Stimulated activated CD8-positive, alpha-beta memory T cell treated with anti-CD3 and anti-CD28 coated beads, Interleukin-12 subunit alpha, Interleukin-12 subunit beta, amount 100 ng/mL, for 24 hours (primary cell): ENCODE measurements around the gene NMNAT3.

ENCODE experiments used
- DNase-seq: peaks from one replicate; pipeline ENCODE4 v3.0.0-alpha.2; 2020; ENCODE audit errors: extremely low read depth

NMNAT3 gene

DNA sequence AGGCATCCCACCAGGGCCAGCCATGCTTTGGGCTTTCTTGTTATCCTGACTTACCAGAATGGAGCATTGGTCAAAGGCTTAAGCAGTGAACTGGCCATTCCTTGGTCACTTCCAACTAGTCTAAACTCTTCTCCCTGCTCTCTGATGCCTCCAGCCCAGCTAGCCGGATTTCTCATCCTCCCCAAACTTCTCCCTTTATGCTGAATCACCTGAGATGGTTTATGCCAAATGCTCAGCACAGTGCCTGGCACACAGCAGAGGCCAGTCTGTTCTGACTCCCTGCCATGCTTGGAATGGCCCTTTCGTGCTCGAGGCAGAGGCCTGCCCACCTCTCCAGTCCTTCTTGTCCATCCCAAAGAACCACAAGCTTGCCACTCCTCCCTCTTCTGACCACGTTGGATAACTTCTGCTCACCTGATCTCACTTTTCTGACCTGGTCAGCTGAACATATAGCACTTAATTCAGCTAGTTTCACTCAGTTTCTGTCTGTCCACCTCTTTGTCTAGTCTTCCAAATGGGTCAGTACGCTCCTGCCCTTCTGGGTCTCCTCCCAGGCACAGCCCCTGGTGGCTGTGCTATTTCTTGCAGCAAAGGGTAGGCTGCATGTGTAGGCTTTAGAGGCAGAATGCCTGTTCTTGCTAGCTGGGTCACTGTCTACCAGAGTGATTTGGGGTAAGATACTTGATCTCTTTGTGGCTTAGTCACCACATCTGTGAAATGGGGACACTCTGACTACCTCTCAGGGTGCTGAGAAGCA, 136.1 kb downstream of the NMNAT3 start:
- no peak for DNase-seq

DNA sequence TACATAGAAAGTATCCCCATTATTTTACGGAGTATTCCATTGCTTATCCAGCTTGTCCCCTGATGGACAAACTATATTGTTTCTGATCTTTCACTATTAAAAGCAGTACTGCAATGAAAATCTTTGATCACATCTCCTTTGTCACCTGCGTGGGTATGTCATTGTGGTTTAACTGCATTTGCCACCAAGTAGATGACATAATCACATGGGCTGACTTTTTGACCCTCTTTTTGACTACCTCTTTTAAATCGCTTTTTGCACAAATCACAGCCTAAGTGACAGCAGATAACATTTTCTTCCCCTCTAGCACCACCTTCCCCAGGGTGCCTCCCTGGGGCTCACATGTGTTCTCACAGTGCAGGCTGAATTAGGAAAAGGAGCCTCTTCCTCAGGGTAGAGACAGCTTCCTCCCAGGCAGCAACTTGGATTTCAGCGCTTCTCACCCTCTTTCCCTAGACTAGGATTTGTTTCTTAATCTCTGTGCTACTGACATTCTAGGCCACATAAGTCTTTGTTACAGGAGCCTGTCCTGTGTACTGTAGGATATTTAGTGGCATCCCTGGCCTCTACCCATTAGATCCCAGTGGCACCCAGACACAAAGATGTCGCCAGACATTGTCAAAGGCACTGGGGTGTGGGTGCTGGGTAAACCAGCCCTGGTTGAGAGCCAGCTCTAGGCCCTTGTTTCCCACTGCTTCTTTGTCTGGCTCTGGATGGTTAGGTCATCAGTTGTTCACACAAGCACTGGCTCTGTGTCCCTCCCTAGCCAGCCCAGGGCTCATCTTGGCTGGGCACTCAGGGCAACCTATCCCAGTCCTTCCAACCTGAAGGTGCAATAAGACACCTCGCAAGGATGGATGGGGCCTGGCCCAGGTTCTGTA, 136.9 kb downstream of the NMNAT3 start:
- DNase-seq = no peak

DNA sequence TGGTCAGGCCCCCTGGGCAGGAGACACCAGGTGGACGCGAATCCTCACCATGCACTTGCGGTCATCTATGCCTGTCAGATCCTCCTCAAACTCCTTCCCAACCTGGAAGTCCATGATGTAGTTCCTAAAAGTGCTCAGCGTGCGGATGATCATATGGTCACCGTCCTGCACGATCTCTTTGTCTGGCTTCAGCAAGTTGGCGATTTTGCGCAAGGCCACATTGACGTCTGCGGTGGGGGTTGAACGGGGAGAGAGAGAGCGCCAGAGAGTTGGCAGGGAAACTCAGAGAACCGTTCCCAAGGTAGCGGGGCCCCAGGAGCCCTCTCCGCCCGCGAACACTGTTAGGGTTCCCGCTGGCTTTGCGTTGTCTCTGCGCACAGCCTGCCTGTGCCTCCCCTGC, 139.0 kb downstream of the NMNAT3 start:
- no peak for DNase-seq

DNA sequence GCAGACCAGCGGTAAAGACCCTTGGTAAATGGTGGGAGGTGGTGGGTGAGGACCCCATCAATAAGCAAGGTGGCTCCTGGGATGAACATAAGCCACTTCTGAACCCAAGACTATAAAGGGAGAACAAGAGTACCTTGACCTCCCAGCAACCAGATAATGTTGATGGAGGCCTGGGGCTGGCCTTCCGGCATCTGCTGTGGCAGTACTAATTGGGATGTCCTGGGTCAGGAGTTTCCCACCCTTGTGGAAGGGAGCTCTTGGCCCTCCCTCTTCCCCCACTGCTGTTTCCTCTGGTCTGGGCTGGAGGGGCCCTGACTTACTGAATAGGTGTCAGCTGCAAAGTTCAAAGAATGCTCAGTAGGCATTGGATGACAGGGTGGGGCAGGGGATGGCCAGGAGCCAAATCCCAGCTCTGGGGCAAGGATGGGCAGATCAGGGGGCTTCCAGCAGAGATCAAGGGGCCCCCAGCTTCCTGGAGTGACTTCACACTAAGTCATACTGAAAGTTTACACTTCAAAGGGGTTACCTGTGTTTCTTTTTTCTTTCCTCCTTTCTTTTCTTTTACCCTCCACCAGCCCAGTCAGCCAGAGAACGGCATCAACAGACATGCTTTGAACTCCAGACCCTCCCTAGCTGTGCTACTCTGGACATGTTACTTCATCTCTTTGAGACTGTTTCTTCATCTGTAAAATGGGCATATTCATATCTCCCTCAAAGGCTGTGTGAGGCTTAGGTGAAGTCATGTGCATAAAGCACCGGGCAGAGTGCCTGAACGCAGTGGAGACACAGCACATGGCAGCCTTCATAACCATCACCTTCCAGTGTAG, 139.8 kb downstream of the NMNAT3 start:
- no peak for DNase-seq

DNA sequence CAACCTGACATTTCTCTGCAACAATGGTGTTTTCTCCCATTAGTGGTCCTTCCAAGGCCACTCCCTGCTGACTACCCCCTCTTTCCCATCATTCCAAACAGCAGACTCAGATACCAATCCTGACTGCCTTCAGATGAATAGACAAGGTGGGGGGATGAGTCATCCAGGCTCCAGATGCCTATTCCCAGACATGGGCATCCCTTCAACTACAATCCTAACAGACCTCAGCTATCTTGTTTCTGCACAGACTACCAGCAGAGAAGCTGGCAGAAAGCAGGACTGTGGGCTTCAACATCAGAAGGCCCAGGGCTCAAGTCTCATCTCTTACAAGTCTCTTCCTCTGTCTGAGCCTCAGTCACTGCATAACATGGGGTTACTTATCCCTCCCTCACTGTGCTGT, 140.4 kb downstream of the NMNAT3 start:
- DNase-seq = no peak

DNA sequence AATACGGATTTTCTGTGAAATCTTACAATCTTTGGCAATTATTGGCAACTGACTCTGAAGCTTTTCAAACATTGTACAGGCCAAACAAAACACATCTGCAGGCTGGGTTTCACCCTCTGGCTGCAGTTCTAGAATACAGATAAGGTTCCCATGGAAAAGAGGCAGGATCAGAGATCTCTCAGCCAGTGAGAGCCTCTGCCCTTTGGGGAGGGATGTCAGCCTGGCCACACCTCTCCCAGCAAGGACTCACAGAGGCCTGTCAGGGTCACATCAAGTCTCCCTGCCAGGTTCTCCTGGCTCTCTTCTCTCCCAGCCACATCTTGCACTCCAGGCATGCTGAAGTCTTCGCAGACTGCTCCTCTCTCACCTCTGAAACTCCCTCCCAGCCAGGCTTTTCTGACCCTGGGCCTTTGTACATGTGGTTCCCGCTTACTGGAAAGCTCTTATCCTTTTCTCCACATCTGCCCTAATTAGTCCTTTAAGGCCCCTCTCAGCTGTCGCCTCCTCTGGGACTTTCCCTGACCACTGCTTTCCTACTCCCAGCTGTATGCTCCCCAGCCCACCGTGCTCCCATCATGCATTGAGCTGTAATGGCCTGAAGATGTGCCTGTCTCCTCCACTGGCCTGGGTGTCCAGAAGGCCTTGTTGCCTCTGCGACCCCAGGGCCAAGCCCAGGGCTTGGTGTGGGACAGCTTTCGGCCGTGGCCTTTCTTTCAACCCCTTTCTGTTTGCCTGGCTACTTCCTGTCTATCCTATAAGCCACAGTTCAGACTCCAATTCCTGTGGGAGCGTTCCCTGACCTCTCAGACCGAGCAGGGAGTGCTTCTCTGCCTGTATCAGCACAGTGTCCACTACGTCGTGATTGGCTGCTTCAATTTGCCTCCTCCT, 142.5 kb downstream of the NMNAT3 start:
- no peak for DNase-seq

DNA sequence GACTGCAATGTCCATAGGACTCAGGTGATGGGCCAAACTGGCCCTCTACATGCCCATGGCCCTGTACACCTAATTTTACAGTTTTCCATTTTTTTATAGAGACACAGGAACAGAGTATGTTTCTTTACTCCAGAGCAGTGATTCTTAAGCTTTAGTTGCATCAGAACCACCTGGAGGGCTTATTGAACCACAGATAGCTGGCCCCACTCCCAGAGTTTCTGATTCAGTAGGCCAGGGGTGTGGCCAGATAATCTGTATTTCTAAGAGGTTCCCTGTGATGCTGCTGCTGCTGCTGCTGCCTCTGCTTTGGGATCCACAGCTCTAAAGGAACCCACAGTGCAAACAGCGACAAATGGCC, 143.3 kb downstream of the NMNAT3 start:
- DNase-seq = no peak

DNA sequence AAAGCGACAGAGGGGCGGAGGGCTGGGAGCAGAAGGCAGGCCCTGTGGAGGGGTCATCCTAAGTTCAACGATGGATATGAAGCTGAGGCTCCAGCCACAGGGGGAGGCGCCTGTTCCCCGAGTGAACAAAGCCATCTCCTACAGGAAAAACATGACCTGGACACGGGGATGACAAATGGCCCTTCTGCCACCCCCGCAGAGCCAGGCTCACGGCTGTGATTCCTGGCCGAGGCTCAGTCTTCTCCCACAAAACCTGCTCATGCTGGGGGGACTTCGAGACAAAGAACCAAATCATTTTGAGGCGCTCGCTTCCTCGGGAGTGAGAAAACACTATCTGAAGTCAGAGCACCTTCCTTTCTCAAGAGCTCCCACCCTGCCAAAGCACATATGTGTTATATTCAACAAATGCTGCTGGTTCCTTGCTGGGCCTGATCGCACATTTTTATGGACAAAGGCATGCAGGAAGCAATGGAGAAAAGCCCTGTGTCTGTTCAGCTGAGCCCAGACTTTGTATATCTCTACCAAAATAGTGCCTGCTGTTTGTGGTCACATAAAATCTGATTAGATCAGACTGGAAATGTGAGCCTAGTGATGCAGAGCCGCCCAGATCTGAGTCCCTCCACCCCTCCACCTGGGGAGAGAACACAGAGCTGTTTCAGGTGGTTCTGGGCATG, 143.9 kb downstream of the NMNAT3 start:
- no peak for DNase-seq

DNA sequence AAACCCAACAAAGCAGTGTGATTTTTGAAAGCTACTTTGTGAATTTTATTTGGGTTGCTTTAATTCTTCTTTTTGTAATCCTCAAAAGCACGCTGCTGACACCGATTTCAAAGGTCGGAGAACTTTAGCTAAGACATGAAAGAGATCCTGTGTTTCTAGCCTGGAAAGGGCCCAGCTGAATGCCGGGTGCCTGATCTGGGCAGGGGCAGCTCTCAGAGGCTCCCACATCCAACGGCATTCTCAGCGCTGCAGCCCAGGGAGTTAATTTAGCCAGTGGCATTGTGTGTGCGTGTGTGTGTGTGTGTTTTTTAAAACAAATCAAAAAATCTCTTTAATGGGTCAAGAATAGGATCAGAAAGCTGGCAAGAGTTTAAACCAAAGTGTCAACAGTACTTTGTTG, 144.8 kb downstream of the NMNAT3 start:
- no peak for DNase-seq

DNA sequence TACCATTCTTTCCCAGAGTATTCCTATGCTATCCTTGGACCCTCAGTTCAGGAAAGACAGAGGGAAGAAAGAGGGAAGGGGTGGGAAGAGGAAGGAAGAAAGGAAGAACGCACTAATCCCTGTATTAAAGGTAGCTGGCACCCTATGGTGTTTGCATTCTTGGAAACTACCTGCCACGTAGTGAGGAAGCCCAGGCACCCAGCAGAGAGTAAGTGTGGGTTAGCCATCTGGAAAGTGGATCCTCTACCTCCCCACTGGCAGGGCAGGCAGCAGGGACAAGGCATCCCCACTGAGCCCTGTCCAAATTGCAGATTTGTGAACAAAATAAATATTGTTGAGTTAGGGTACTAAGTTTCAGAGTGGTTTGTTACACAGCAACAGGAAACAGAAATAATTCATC, 147.1 kb downstream of the NMNAT3 start:
- DNase-seq = no peak

DNA sequence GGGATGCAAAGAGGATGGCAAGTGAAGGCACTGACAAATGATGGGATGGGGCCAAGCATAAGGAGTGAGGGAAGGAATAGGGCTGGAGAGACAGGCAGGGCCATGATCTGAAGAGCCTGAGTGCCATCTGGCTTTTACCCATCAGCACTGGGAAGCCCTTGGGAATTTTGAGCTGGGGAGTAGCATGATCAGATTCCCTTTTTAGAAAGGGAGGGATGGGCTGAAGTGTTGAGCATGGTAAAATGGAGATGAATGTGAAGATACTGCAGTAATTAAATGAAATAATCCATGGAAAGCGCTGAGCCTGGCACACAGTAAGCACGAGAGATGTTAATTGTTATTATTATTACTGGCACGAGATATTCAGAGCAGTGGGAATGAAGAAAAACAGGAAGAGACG, 148.1 kb downstream of the NMNAT3 start:
- no peak for DNase-seq

DNA sequence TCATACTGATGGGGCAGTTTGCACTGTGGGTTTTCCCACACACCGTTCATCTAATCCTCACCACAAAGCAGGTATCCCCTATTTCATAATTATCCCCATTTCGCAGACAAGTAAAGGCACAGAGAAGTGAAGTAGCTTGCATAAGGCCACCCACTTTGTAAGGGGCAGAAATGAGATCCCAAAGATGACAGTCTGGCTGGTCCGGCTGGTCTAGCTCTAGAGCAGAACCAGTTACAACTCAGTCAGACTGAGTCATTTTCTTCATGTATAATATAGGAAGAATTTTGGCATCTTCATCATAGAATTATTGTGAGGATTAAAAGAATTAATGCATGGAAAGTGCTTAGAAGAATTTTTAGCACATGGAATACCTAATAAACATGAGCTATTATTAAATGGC, 148.8 kb downstream of the NMNAT3 start:
- no peak for DNase-seq

DNA sequence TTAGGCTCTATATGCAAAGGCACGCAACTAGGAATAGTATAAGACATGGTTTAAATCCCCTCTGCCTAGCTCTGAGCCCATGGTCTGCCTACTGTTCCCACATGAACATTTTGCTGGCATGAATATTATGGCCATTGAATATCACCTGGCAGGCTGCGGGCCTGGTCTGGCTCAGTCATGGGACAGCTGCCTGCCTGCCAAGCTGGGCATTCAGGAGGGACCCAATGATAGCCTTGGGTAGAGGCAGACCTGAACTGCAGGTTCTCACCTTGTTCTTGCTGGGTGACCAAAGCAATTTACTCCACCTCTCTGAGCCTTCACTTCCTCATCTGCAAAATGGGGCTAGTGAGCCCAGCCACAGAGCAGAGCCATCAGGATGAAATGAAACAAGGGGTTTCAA, 149.5 kb downstream of the NMNAT3 start:
- no peak for DNase-seq

DNA sequence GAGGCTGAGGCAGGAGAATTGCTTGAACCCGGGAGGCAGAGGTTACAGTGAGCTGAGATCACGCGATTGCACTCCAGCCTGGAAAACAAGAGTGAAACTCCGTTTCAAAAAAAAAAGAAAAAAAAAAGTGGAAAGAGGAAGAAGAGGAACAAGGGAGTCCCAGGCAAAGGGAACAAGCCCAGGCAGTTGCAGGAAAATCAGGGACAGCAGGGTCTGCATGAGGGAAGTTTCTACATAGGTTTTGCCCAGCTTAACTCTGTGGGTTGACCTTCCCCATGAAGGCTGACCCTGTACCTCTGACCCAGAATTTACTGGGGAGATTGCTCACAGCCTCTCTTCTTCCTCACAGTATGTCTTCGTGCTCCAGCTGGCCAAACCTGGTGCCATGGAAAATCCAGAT, 150.5 kb downstream of the NMNAT3 start:
- no peak for DNase-seq

DNA sequence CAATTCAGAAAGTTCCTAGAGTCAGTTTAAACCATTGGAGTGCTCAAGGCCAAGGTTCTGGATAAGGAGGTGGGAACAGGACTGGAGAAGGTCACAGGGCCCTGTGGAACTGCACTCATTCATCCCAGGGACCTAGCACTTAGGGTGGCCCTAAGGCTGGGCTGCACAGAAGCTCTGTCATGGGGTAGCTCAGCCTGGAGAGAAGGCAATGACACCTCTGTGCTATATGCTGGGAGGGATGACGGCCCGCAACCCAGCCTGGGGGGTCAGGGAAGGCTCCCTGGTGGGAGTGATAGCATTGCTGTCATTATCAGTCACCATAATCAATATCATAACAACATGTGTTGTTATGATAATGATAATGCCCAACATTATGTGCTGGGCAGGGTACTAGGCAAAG, 151.6 kb downstream of the NMNAT3 start:
- no peak for DNase-seq

DNA sequence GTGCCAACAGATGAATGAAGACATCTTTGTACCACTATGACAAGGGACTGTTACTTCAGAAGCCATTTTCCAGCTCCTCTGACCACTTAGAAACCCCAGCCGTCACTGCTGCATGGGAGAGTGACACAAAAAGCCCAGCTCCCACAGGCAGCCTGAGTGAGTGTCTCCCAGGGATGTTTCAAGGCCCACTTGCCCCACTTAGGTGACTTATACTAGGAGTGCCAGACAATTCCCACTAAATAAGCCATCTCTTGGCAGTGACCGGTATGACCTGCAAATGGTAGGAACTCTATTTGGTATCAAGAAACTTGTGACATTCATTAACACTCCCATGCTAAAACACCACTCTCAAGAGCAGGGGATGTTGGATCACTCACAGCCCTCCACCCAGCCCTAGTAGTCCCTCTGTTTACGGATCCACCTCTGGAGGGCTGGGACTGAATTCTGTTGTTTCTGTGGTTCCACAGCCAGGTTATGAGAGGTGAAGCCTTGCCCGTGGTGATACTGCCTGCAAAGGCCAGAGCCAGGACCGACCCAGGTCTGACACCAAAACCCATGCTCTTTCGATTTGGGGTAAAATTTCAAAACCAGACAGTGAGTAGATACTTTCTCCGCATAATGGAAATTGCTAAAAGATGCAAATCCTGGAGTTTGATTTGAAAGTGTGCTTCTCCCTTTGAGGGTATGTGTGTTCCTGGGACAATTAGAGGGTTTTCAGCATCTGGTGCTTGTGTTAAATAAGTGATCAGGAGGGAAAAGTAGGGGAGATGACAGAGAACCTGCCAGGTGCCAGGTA, 152.7 kb downstream of the NMNAT3 start:
- DNase-seq = no peak

DNA sequence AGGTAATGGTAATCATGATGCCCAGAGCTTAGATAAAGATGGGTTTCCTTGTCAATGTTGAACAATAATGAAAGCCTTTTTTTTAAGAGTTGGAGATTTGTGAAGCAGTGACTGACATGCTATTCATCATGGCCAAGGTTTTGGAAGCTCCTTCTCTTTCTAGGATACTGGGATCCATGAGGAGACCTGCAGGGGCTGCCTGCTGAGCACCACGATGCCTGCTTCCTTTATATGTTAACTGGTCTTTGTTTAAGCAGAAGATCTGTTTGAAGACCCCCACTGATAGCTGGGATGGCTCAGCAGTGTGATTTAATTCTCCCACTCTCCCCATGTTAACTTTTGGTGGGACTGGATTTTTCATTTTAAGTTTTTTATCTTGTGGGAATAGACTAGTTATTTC, 154.1 kb downstream of the NMNAT3 start:
- DNase-seq = no peak

DNA sequence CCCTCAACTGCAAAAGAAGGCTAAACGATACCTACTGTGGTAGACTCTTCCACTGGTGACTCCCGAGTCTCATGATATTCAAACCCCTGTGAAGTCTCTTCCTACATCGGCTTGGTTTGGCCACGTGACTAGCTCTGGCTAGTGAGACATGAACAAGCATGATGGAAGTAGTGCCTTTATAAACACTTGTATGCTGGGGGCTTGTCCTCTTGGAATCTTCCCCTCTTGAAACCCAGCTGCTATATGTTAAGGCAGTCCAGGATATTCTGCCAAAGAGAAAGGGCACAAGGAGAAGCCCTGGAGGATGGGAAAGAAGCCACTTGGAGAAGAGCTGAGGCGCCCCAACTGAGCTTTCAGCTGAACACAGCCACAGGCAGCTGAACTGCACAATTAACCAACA, 154.6 kb downstream of the NMNAT3 start:
- no peak for DNase-seq

DNA sequence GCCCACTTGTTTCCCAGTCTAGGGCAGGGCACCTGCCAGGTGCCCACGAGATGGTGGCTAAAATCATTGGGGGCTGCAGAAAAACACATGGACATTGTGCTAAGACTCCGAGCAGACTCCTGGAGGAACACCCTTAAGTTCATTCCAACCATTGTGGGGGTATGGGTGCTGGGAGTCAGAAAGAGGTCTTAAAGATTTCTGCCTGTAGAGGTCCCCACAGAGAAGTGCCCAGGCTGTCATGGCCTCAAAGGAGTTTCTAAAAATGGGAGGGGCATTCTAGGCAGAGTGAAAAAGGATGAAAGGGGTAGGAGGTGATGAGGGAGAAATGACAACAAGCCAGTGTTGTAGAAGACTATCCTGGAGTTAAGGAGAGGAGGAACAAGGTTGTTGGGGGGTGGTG, 155.4 kb downstream of the NMNAT3 start:
- no peak for DNase-seq

DNA sequence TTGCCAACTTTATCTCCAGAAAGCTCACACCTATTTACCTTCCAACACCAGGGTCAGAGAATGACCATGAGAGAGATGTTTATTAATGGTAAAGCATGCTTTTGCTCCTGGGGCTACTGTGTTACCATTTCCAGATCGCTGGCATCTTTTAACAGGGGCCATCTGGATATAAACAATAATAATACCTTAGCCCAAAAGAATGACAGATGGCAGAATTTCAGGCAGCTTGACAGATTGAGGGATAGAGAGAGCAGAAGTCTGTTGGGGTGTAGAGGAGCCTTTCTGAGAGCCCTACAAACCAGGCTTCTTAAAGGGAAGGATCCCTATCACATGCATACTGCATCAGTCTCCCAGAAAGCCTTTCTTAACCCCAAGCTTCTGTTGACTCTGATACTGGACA, 156.0 kb downstream of the NMNAT3 start:
- no peak for DNase-seq
